Measurements from ENCODE around the gene OLFML2B.
"Not testable (repeated sequence)": the region's sequence is repeated elsewhere in the genome, so short reads cannot be mapped to it uniquely, and the experiment has no call there.

The OLFML2B gene

DNA sequence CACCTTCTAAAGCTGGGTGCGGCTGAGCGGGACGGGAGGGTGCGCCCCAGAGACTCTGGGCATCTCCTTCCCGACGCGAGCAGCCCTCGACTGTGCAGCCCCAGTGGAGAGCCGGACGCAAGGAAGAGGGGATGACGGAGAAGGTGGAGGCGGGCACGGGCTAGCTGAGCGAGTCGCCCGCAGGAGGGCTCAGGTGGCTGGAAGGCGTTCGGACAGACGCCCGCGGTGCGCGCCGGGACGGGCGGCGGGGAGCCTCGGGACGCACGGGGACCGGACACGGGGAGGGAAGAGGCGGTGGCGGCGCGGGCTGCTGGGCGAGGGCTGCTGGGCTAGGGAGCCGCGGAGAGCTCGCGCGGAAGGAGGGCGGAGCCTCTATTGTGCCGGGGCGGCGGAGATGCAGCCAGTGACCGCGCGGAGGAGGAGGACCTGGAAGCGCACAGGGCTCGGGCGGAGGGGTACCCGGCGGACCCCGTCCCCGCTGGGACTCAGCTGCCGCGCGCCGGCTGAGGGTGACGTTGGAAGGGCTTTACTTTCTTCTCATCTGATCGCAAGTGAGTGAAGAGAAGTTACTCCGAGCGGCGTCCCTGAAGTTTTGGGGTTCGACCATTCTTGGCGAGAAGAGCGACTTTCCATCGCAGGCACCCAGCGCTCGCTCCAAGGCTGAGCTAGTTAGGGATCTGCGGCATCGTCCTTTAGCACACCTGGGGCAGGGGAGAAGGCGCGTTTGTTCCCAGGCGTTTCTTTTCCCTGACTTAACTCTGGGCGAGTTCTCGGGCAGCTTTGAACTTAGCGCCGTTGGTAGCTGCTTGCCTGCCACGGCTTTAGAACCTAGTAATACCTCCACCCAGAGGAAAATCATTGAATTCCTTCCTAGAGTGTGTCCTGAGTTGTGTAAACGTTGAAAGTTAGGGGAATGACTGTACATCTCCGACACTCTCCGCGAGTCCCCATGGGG, at the start of gene OLFML2B:
TSS of gene OLFML2B (minus strand) at position 323 of the 955 bp plus-strand sequence. CDS start 439 bp downstream, outside the sequence.
- DNase-seq (ENCODE audit: low spot score), result peak; percentile 58

DNA sequence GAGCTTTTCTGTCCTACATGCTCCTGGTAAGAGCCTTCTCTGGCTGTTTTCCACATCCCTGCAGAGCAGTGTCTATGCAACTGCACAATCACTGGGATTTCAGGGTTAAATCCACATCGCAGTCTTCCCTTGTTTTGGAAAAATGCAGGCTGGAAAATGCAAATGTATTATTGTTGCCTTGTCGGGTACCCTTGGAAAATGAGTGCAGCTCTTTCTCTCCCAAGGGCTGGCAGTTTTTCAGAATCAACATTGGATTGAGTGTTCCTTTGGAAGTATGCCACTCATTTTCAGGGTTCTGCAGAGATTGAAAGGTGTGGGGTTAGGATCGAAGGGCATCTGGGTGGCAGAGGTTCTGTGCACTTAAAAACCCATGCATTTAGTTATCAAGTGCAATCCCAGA, 49.1 kb upstream of the OLFML2B start:
- DNase-seq (ENCODE audit: low spot score), result no peak

DNA sequence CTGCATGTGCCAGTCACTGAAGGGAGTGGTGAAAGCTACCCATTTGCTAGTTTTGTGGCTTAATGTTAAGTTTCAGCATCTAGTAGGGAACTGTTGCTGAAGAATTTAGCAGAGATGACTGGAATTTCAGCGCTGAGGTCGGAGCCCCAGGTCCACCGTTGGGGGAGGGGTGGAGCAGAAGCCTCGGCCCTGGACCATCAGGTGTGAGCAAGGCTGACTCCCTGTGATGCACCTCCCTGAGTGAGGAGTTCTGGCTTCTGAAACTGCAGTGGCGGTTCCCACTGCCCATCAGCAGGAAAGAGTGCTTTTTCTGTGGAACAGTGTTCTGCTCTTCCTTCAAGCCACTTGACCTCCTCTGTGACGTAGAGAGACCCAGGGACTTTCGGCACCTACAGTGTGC, 47.2 kb upstream of the OLFML2B start:
- peak; percentile 9 for DNase-seq (ENCODE audit: low spot score)

DNA sequence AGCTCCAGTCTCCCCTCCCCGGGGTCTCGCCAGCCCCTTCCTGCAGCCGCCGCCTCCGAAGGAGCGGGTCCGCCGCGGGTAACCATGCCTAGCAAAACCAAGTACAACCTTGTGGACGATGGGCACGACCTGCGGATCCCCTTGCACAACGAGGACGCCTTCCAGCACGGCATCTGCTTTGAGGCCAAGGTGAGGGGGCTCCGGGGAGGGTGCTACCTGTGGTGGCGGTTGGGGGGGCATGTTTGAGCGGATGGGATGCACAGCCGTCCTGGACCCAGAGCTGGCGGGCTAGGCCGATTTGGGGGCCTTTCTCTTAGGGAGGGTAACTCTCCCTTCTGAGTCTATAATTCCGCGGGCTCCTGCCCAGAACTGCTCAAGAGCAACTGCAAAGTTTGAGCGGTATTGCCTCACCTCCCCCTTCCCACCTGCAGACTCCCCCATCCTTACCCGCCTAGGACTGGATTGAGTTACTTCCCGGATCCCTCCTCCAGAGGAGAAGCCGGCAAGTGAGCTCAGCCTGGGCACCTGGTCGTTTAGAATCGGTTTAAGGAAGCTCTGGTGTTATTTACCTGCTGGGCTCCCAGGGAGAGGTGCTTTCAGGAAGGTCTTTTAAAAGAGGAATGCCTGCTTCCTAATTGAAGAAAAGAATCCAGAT, 46.6 kb upstream of the OLFML2B start:
- DNase-seq (ENCODE audit: low spot score), result no peak

DNA sequence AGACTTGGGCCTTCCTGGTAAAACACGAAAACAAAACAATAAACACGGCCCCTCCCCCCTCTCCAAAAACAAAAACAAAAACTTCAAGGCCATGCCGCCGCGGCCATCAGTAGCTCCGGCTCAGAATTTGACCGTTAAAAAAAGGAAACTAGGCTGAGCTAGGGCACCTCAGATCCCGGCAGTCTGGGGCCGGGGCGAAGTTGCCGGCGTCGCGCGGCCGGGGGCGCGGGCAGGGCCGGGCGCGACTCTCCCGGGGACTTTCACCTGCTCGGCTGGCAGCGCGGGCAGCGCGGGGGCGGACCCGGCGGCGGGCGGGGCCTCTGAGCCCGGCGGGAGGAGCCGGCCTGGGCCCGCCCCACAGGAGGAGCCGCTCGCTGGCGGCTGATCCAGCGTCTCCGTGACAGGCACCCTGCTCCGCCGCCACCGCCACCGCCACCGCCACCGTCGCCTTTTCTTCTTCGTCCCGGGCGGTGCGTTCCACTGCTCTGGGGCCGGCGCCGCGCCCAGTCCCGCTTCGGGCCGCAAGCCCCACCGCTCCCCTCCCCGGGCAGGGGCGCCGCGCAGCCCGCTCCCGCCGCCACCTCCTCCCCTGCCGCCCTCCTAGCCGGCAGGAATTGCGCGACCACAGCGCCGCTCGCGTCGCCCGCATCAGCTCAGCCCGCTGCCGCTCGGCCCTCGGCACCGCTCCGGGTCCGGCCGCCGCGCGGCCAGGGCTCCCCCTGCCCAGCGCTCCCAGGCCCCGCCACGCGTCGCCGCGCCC, 45.8 kb upstream of the OLFML2B start, which contains the start of gene NOS1AP:
TSS of gene NOS1AP (plus strand) at position 358 of the 760 bp plus-strand sequence. CDS start 487 bp downstream, outside the sequence.
- DNase-seq (ENCODE audit: low spot score), result peak; percentile 84

DNA sequence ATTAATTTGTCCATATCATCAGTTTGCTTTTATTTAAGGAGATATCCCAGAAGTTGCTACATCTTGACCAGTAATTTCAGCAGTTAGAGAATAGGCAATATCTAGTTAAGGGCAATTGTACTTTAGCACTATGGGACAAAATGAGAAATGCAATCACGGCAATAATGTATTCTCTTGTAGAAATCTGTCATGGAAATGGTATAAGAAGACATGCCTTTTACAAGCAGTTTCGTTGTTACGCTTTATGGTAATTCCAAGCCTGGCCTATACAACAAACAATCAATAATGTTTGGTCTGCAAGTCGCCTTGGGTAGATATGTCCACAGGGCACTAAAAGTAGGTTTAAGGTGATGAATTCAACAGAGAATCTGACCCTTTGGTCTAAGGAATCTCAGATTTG, 44.6 kb upstream of the OLFML2B start:
- no peak for DNase-seq (ENCODE audit: low spot score)

DNA sequence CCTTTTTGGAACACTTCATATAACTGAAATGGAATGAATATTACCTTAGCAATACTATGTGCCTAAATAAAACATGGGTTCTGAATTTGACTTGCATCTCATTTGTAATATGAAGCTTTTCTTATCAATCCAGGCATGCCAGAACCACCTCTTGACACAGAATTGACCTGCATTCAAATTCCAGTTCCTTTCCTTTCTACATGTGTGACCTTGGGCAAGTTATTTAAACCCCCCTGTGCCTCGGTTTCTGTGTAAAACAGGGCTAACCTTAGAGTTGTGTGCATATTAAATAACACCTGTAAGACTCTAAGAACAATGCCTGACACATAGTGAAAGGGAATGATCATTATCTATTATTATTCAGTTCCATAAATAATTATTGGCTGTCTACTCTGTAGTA, 43.8 kb upstream of the OLFML2B start:
- no peak for DNase-seq (ENCODE audit: low spot score)

DNA sequence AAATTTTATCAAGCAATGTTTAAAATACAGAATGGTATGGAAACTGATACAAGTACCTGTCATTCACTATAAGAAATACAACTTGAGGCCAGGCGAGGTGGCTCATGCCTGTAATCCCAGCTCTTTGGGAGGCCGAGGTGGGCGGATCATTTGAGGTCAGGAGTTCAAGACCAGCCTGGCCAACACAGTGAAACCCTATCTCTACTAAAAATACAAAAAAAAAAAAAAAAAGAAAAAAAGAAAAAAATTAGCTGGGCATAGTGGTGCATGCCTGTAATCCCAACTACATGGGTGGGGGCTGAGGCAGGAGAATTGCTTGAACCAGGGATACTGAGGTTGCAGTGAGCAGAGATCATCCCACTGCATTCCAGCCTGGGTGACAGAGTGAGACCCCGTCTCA, 43.2 kb upstream of the OLFML2B start:
- DNase-seq (ENCODE audit: low spot score), result not testable (repeated sequence)

DNA sequence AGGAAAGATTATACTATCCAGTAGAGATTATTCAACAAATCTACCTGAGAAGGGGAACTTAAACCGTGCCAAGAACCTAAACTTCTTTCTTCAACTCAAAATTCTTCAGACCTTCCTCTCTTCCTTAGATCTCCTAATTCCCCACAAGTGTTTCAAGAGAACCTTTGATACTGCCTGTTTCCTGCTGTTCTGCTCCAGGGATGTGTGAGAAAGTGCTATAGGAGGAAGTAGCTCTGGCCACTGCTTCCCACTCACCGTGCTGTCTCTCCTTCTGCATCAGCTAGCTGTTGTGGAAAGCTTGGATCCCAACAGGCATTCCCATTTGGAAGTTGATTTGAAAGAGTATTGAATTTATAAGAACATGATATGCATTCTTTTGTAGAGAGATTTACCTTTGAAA, 41.3 kb upstream of the OLFML2B start:
- DNase-seq (ENCODE audit: low spot score), result no peak

DNA sequence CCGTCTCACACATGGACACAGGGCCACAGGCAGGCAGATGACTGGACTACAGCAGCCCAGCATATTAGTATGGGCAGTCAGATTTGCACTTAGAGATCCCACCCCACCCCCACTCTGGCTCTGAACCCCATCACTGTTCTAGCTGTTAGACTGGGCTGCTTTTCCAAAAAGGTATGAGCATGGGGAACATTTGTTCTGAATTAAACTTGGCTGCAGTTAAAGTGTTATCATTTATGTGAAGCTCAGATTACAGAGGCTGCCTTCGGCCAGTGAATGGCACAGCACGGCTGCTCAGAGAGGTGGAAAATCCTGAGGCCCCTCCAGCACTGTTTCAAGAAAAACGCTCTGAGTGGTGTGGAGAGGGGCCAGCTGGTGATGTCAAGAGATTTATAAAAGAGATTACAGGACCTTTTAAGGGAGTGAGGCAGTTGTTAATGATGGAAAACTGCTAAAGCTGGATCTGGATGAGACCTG, 38.9 kb upstream of the OLFML2B start:
- DNase-seq (ENCODE audit: low spot score), result no peak

DNA sequence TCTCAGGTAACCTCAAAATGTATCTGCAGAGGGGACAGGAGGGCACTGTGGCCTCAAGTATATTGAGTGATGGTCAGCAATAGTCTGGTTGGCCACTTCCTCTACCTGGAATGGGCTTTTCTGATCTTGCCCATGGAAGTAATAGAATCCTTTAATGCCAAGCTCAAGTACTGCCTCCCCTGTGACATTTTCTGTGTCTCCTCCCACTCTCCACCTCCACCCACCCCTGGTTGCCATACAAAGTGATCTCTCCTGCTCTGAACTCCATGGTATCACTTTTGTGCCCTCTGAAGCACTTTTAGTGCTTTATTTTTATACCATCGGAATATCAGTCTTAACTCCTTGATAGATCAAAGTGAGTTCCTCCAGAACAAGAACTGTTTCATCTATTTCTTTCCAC, 36.6 kb upstream of the OLFML2B start:
- DNase-seq (ENCODE audit: low spot score), result no peak

DNA sequence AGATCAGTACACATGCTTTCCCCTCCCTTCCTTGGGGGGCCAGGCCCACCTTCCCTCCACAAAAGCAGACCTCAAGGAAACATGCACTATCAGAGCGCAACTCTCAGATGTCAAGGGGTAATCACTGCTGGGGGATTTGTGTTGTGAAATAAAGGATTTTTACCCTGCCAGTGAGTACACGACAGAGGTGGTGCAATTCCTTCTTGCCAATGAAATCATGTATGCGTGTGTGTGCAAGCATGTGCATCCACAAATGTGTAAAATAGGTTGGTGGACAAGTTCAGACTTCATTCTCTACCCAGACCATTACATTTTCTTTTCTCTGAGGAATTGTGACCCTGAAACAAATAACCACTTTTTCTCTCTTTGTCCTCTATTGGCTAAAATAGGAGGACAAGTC, 36.1 kb upstream of the OLFML2B start:
- no peak for DNase-seq (ENCODE audit: low spot score)

DNA sequence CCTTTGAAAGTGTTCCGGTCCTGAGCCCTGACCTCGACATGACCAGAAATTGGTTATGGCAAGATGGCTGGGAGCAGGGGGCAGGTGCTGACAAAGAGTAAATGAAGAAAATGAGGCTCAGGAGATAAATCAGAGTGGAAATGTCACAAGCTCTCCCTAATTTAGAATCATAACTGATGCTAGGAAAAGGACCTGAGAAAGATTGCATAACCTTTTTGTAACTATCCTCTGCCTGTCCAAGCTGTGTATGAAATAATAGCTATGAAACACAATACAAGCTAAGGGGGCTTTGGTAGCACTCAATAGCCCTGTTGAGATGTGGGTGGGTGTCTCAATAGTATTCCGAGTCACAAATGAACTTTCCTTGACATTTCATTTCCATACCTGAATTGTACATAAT, 32.9 kb upstream of the OLFML2B start:
- DNase-seq (ENCODE audit: low spot score), result no peak

DNA sequence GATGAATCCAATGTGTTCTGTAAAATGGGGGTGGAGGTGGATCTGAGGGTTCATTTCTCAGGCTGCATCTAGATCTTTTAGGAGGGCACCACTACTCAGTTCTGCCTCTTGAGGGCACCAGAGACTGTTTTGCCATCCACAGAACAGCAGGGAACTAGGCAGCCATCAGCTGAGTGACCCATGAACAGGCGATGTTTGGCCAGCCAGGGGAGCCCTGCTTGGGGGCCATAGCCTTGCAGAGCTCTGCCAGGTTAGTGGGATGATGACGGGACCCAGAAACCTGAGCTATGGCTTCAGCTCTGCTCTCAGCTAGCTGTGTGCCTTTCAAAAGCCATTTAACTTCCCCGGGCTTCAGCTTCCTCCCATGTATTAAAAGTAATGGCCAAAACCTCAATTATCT, 32.4 kb upstream of the OLFML2B start:
- DNase-seq (ENCODE audit: low spot score), result peak; percentile 77

DNA sequence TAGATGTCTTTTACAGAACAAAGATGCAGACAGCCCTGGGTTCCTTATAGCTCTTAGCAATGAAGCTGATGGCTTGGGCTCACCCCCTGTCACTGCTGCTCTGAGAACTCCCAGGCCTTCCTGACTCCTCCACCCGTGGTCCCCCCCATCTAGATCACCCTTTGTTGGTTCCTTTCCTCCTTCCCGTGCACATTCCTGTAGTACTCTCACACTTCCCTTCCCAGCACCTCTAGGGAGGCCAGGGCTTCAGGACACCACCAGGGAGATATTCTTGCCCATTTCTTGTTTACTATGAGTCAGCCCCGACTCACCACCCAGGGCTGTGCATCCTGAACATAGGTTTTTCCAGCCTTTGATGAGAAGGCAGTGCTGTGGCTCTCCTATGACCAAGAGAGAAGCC, 31.4 kb upstream of the OLFML2B start:
- DNase-seq (ENCODE audit: low spot score), result no peak

DNA sequence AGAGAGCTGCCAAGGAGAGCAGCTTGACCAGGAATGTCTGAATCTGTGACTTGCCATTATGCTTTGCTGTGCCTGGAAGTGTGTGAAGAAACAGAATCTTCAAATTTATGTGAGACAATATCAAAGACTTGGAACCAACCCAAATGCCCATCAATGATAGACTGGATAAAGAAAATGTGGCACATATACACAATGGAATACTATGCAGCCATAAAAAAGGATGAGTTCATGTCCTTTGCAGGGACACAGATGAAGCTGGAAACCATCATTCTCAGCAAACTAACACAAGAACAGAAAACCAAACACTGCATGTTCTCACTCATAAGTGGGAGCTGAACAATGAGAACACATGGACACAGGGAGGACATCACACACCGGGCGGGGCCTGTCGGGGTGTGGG, 30.3 kb upstream of the OLFML2B start:
- not testable (repeated sequence) for DNase-seq (ENCODE audit: low spot score)

DNA sequence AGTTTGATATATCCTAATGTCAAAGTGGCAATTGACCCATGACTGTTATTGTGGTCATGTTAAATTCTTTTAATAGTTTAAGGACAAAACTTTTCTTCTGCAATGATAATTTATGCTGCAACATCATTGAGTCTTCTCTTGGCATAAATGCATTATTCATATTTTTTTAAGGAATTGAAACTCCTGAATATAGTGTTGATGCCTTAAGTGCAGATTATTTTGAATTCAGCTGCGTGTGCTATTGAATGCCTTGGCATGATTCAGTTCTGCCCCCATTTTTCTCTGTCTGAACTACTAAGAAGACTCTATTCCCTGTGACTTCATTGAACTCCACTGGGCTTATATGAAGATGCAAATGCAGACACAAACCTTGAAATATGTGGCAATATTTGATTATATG, 23.3 kb upstream of the OLFML2B start:
- DNase-seq (ENCODE audit: low spot score), result no peak

DNA sequence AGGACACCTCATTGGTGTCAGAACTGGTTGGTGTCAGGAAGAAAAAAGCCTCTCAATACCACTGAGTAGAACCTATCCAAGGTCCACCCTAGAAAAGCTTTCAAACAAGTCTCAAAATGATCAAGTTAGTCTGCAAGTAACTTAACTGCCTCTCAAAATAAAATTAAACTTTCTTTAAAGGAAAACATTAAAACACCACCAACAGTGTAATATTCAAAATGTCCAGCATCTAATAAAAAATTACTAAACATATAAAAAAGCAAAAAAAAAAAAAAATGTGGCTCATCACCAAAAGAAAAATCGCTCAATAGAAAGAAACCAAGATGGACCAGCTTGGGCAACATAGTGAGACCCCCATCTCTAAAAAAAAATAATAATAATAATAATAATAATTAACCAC, 18.7 kb upstream of the OLFML2B start:
- no peak for DNase-seq (ENCODE audit: low spot score)

DNA sequence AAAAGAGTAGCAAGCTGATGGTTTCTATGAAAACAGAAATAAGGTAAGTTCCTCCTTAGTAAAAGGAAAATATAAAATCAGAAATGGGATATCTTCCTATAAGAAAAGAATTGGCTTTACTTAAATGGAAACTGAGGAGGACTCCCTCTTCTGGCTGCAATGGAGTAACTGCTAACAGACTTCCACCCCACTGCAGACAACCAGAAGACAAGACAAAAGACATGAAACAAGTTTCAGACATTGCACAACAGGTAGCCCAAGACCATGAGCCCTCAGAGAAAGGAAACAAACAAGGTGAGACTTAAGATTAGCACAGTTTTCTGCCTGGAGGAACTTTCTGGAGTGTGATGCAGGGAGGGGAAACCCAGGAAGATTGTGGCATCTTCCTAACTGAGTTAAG, 17.0 kb upstream of the OLFML2B start:
- no peak for DNase-seq (ENCODE audit: low spot score)

DNA sequence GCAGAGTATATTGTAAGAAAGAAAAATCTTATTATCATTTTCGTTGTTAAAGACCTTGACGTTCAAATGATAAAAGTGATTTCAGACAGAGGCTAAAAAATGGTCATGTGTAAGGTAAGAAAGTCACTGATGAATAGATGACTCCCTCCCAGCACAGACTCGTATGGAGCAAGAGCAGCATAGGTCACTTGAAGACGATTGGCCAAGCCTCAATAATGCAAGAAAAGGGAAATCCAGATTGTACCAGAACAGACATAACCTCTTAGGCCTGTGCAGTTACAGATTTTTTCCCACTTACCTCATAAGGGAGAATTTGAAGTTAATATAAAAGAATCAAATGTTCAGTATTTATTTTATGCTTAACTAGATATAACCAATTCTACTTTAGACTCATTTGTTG, 16.3 kb upstream of the OLFML2B start:
- no peak for DNase-seq (ENCODE audit: low spot score)

DNA sequence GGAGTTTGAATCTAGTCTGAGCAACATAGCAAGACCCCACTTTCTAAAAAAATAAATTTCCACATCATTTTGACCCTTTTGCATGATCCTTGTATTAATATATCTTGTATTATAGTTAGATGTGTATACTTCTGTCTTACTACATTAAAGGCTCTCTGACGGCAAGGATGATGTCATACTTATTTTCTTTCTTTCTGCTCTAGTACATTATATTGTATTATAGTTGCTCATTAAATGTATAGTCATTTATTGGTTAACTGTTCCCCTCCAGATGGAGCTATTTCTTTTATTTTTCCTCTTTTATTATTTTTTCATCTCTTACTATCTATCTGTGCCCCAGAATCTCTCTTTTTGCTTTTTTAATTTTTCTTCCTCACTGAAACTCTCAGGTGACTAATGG, 15.0 kb upstream of the OLFML2B start:
- no peak for DNase-seq (ENCODE audit: low spot score)

DNA sequence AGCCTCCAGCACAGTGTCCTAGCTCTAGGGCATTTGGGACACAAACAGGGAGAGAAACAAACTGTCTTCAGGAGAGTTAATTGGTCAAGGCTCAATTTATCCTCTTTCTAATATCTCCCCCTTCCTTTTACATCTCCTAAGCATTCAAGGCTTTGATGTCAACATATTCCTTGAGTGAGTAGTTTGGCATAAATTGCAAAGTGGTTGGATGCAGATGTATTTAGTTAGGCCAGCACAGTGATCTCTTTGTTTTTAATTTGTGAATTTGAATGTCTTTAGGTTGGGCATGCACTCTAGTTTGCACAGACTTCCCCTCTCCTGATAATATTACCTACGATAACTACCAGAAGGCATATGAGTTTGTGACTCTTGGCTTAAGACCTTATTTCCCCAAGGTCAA, 12.5 kb upstream of the OLFML2B start:
- no peak for DNase-seq (ENCODE audit: low spot score)

All from globus pallidus (tissue), 1 donor.